HG03558 (cell line): ENCODE results near the gene SMS.

Source experiments
- ATAC-seq: cut with Tn5 transposase; IDR thresholded peaks from one replicate; pipeline ENCODE4 v1.9.1; 2021; ENCODE audit warnings: moderate number of reproducible peaks; ENCODE audit not compliant: unreplicated experiment; ENCODE audit errors: extremely low read depth

The SMS gene

GRCh38 chrX:21974011-21974385, 33.5 kb downstream of the SMS start:
- peak; percentile 40 for ATAC-seq

GRCh38 chrX:21975242-21975641, 34.7 kb downstream of the SMS start:
- no peak for ATAC-seq

- no peak for ATAC-seq
These were observed 35.3 kb downstream of the SMS start for GRCh38 chrX:21975812-21976211.

GRCh38 chrX:21978346-21978745, 37.8 kb downstream of the SMS start:
- no peak for ATAC-seq

GRCh38 chrX:21982311-21982710, 41.8 kb downstream of the SMS start:
- ATAC-seq, result no peak

GRCh38 chrX:21985332-21985777, 44.8 kb downstream of the SMS start:
- peak; percentile 77 for ATAC-seq

GRCh38 chrX:21986596-21986995, 46.1 kb downstream of the SMS start:
- ATAC-seq, result no peak

- ATAC-seq, result no peak
These were observed 48.9 kb downstream of the SMS start for GRCh38 chrX:21989384-21989783.

- no peak for ATAC-seq
These were observed 50.3 kb downstream of the SMS start for GRCh38 chrX:21990832-21991231.

- ATAC-seq, result no peak
These were observed 51.0 kb downstream of the SMS start for GRCh38 chrX:21991504-21991903.

- peak; percentile 74 for ATAC-seq
These were observed 52.8 kb downstream of the SMS start for GRCh38 chrX:21993265-21993664.

- ATAC-seq, result no peak
These were observed 56.5 kb downstream of the SMS start for GRCh38 chrX:21996872-21997455.

GRCh38 chrX:21998037-21998436, 57.5 kb downstream of the SMS start:
- ATAC-seq, result no peak

GRCh38 chrX:22004866-22005265, 64.4 kb downstream of the SMS start:
- no peak for ATAC-seq

GRCh38 chrX:22012051-22012450, 71.5 kb downstream of the SMS start:
- ATAC-seq, result no peak

- no peak for ATAC-seq
These were observed 72.4 kb downstream of the SMS start for GRCh38 chrX:22012931-22013330.

- no peak for ATAC-seq
These were observed 74.7 kb downstream of the SMS start for GRCh38 chrX:22015139-22015750.

- ATAC-seq, result no peak
These were observed 81.3 kb downstream of the SMS start for GRCh38 chrX:22021751-22022324.

GRCh38 chrX:22024577-22024976, 84.1 kb downstream of the SMS start:
- no peak for ATAC-seq

GRCh38 chrX:22025751-22026150, 85.2 kb downstream of the SMS start:
- no peak for ATAC-seq

- no peak for ATAC-seq
These were observed 86.2 kb downstream of the SMS start for GRCh38 chrX:22026731-22027130.

GRCh38 chrX:22032084-22032483, 91.6 kb downstream of the SMS start, which contains the start of gene PHEX:
PHEX (plus strand) TSS chrX:22032325; CDS start chrX:22033006, 681 bp downstream.
- ATAC-seq, result no peak
